Measurements from ENCODE around the gene MCF2L2.

The MCF2L2 gene

GRCh38 chr3:183410280-183410679 is 18.1 kb downstream of the MCF2L2 start:
- no peak for FAIRE-seq
- TF ChIP-seq SPI1 (IDR thresholded peaks at IDR 0.05; ENCODE audit: low read depth, low read length) (no peak), PAX5 (IDR thresholded peaks at IDR 0.05; ENCODE audit: insufficient read depth, low read length, severe bottlenecking) (no peak), POLR2A (IDR thresholded peaks at IDR 0.05; ENCODE audit: low read depth, low read length) (no peak), POU2F2 (IDR thresholded peaks at IDR 0.05; ENCODE audit: low read depth, low read length) (no peak), POLR2AphosphoS5 (IDR thresholded peaks at IDR 0.05; ENCODE audit: low read depth, low read length) (no peak), TAF1 (IDR thresholded peaks at IDR 0.05; ENCODE audit: low read depth, low read length) (no peak)

DNA sequence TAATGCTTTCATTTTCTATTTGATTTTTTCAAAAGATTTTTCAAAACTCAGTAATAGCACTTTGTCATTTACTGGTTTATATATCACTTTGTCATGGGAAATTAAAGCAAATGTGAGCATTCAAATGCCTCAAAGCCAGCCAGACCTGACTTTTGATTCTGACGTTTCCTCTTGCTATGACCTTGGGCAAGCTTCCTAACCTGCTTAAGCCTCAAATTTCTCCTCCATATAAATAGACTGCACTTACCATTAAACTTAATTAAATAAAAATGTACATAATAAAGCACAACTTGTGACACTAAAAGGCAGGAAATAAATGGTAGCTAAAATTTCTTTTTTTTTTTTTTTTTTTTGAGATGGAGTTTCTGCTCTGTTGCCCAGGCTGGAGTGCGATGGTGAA is 19.2 kb downstream of the MCF2L2 start:
- no peak for TF ChIP-seq SPI1 (IDR thresholded peaks at IDR 0.05; ENCODE audit: low read depth, low read length)
- TF ChIP-seq POLR2AphosphoS5 (IDR thresholded peaks at IDR 0.05; ENCODE audit: low read depth, low read length): no peak
- no peak for TF ChIP-seq POLR2A (IDR thresholded peaks at IDR 0.05; ENCODE audit: low read depth, low read length)
- TF ChIP-seq POU2F2 (IDR thresholded peaks at IDR 0.05; ENCODE audit: low read depth, low read length): no peak
- no peak for TF ChIP-seq PAX5 (IDR thresholded peaks at IDR 0.05; ENCODE audit: insufficient read depth, low read length, severe bottlenecking)
- no peak for TF ChIP-seq TAF1 (IDR thresholded peaks at IDR 0.05; ENCODE audit: low read depth, low read length)
- FAIRE-seq: no peak

More at GRCh38 chr3:183410280-183410679, 18.1 kb downstream of the MCF2L2 start:
- no peak for DNase-seq (ENCODE audit: insufficient read length, low spot score)

DNA sequence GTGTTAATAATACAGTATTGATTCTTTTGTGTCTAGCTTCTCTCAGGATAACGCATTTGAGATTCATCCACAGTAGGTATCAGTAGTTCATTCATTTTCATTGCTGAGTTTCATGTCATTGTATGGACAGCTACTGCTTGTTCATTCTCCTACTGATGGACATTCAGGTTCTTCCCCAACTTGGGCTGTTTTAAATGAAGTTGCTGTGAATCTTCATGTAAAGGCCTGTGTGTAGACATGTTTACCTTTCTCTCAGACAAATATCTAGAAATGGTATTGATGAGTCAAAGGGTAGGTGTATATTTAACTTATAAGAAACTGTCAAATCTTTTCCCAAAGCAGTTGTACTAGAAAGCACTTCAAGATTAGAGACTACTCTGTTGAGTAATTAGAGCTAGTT is 26.7 kb downstream of the MCF2L2 start:
- no peak for DNase-seq (ENCODE audit: insufficient read length, low spot score)
- no peak for TF ChIP-seq PAX5 (IDR thresholded peaks at IDR 0.05; ENCODE audit: insufficient read depth, low read length, severe bottlenecking)
- TF ChIP-seq TAF1 (IDR thresholded peaks at IDR 0.05; ENCODE audit: low read depth, low read length): no peak
- TF ChIP-seq POLR2A (IDR thresholded peaks at IDR 0.05; ENCODE audit: low read depth, low read length): no peak
- no peak for TF ChIP-seq POU2F2 (IDR thresholded peaks at IDR 0.05; ENCODE audit: low read depth, low read length)
- no peak for TF ChIP-seq POLR2AphosphoS5 (IDR thresholded peaks at IDR 0.05; ENCODE audit: low read depth, low read length)
- TF ChIP-seq SPI1 (IDR thresholded peaks at IDR 0.05; ENCODE audit: low read depth, low read length): no peak
- no peak for FAIRE-seq

More for the DNA sequence above, 19.2 kb downstream of the MCF2L2 start:
- DNase-seq (ENCODE audit: insufficient read length, low spot score): no peak

- TF ChIP-seq PAX5 (IDR thresholded peaks at IDR 0.05; ENCODE audit: insufficient read depth, low read length, severe bottlenecking) (no peak), SPI1 (IDR thresholded peaks at IDR 0.05; ENCODE audit: low read depth, low read length) (no peak), POLR2AphosphoS5 (IDR thresholded peaks at IDR 0.05; ENCODE audit: low read depth, low read length) (no peak), POU2F2 (IDR thresholded peaks at IDR 0.05; ENCODE audit: low read depth, low read length) (no peak), TAF1 (IDR thresholded peaks at IDR 0.05; ENCODE audit: low read depth, low read length) (no peak), POLR2A (IDR thresholded peaks at IDR 0.05; ENCODE audit: low read depth, low read length) (no peak)
- FAIRE-seq (no peak), DNase-seq (ENCODE audit: insufficient read length, low spot score) (no peak)
Observed at GRCh38 chr3:183400352-183400751, 28.1 kb downstream of the MCF2L2 start.

GRCh38 chr3:183396662-183397391 is 31.6 kb downstream of the MCF2L2 start:
- DNase-seq (ENCODE audit: insufficient read length, low spot score) (no peak), FAIRE-seq (no peak)
- TF ChIP-seq POLR2A (IDR thresholded peaks at IDR 0.05; ENCODE audit: low read depth, low read length) (no peak), POLR2AphosphoS5 (IDR thresholded peaks at IDR 0.05; ENCODE audit: low read depth, low read length) (no peak), PAX5 (IDR thresholded peaks at IDR 0.05; ENCODE audit: insufficient read depth, low read length, severe bottlenecking) (no peak), POU2F2 (IDR thresholded peaks at IDR 0.05; ENCODE audit: low read depth, low read length) (no peak), TAF1 (IDR thresholded peaks at IDR 0.05; ENCODE audit: low read depth, low read length) (no peak), SPI1 (IDR thresholded peaks at IDR 0.05; ENCODE audit: low read depth, low read length) (no peak)

DNA sequence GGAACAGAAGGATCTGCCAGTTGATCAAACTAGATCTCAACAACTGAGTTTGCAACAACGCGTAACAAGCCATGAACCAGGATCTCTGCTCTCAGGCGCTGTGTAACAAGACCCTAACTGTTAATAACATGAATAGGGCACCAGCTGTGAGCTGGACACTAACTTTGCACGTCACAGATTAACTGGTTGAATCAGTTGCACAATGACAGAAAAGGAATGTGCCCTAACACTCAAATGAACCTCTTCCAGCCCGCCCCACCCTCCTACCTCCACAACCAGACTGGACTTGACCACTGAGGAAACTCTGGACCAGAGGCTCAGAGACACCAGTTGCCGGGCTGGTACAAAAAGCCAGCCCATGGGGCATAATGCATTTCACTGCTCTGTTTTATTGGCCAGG is 34.3 kb downstream of the MCF2L2 start:
- DNase-seq (ENCODE audit: insufficient read length, low spot score) (no peak), FAIRE-seq (no peak)
- TF ChIP-seq SPI1 (IDR thresholded peaks at IDR 0.05; ENCODE audit: low read depth, low read length) (no peak), PAX5 (IDR thresholded peaks at IDR 0.05; ENCODE audit: insufficient read depth, low read length, severe bottlenecking) (no peak), POLR2AphosphoS5 (IDR thresholded peaks at IDR 0.05; ENCODE audit: low read depth, low read length) (no peak), POU2F2 (IDR thresholded peaks at IDR 0.05; ENCODE audit: low read depth, low read length) (no peak), POLR2A (IDR thresholded peaks at IDR 0.05; ENCODE audit: low read depth, low read length) (no peak), TAF1 (IDR thresholded peaks at IDR 0.05; ENCODE audit: low read depth, low read length) (no peak)

DNA sequence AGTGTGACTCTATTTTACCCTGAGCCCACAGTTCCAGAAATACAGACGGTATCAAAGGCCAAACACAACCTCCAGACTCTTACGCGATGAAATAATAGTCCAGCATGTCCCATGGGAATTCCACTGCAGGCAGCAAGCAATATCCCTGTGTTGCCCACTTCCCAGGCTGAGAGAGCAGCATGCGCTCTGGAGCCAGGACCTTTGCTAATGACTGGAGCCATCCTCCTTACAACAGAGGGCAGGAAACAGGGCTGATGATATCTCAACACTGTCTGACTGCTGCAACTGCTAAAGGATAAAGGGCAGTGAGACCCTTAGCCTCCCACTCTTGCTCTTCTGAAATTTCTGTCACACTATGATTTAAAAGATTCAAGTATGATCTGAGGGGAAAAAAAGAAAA is 34.8 kb downstream of the MCF2L2 start:
- no peak for FAIRE-seq

DNA sequence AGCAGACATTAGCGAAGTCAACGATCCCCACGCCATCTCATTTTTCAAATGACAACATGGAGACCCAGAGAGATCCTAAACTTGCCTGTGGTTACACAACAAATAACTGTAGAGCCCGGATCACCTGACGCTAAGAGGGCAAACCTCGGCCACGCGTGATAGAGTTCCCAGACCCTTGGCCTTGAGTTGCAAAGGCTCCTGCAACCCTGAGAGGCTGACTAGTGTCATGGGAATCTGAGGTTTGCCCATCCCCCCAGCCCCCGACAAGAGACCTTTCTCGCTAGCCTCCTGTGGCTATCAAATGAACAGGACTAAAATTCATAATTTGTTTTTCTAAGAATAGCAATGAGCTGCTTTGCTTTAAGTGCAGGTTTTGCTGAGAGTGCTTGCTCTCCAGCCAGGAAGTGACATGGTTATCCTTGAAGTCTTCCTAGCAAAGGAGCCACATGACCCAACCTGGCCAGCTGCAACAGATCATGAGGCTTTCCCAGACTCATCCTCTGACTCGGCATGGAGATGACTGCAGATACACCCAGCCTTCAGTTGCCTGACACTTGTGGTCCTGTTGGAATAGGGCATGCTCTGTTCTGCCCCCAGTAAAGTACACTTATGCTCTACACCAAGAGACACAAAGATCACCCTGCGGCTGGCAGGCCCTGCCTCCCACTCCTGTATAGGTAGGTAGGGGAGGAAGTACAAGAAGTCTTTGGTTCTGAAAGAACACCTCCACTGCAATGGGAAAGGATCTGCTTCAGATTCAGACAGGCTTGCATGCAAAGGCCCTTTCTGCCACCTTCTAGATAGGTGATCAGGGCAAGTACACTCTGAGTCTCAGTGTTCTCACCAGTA is 36.0 kb downstream of the MCF2L2 start:
- FAIRE-seq (no peak), DNase-seq (ENCODE audit: insufficient read length, low spot score) (no peak)
- TF ChIP-seq TAF1 (IDR thresholded peaks at IDR 0.05; ENCODE audit: low read depth, low read length): no peak
- no peak for TF ChIP-seq PAX5 (IDR thresholded peaks at IDR 0.05; ENCODE audit: insufficient read depth, low read length, severe bottlenecking)
- TF ChIP-seq SPI1 (IDR thresholded peaks at IDR 0.05; ENCODE audit: low read depth, low read length): no peak
- TF ChIP-seq POU2F2 (IDR thresholded peaks at IDR 0.05; ENCODE audit: low read depth, low read length): no peak
- TF ChIP-seq POLR2AphosphoS5 (IDR thresholded peaks at IDR 0.05; ENCODE audit: low read depth, low read length): no peak
- TF ChIP-seq POLR2A (IDR thresholded peaks at IDR 0.05; ENCODE audit: low read depth, low read length): no peak

More for the DNA sequence above, 34.8 kb downstream of the MCF2L2 start:
- DNase-seq (ENCODE audit: insufficient read length, low spot score): no peak
- TF ChIP-seq SPI1 (IDR thresholded peaks at IDR 0.05; ENCODE audit: low read depth, low read length) (no peak), POLR2AphosphoS5 (IDR thresholded peaks at IDR 0.05; ENCODE audit: low read depth, low read length) (no peak), POLR2A (IDR thresholded peaks at IDR 0.05; ENCODE audit: low read depth, low read length) (no peak), TAF1 (IDR thresholded peaks at IDR 0.05; ENCODE audit: low read depth, low read length) (no peak), PAX5 (IDR thresholded peaks at IDR 0.05; ENCODE audit: insufficient read depth, low read length, severe bottlenecking) (no peak), POU2F2 (IDR thresholded peaks at IDR 0.05; ENCODE audit: low read depth, low read length) (no peak)

DNA sequence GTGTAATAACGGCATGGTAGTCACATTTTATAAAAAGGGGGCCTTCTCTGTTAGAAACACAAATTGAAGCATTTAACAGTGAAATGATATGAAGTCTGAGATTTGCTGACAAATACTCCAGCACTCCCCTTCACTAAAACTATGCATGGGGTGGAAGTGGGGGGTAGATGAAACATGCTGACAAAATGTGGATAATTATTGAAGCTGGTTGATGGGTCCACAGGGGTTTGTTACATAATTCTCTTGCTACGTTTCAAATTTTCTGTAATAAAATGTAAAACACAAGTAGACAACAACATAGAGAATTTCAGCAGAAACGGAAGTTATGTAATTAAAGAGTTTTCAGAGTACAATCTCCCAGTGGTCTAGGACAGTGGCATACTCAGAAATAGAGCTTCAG is 37.0 kb downstream of the MCF2L2 start:
- DNase-seq (ENCODE audit: insufficient read length, low spot score): no peak
- no peak for TF ChIP-seq TAF1 (IDR thresholded peaks at IDR 0.05; ENCODE audit: low read depth, low read length)
- TF ChIP-seq POLR2AphosphoS5 (IDR thresholded peaks at IDR 0.05; ENCODE audit: low read depth, low read length): no peak
- TF ChIP-seq PAX5 (IDR thresholded peaks at IDR 0.05; ENCODE audit: insufficient read depth, low read length, severe bottlenecking): no peak
- TF ChIP-seq SPI1 (IDR thresholded peaks at IDR 0.05; ENCODE audit: low read depth, low read length): no peak
- TF ChIP-seq POU2F2 (IDR thresholded peaks at IDR 0.05; ENCODE audit: low read depth, low read length): no peak
- TF ChIP-seq POLR2A (IDR thresholded peaks at IDR 0.05; ENCODE audit: low read depth, low read length): no peak
- FAIRE-seq: no peak

Data from GM12891 (cell line).